GM21526 (cell line): Measurements from ENCODE around the gene APLP1.
"Not testable (repeated sequence)": the region's sequence is repeated elsewhere in the genome, so short reads cannot be mapped to it uniquely, and the experiment has no call there.

ENCODE experiments used
- ATAC-seq: cut with Tn5 transposase; IDR thresholded peaks from one replicate; pipeline ENCODE4 v1.9.1; 2021; ENCODE audit warnings: moderate library complexity; ENCODE audit not compliant: unreplicated experiment, low FRiP score

The APLP1 gene

GRCh38 chr19:35879770-35880317 is 11.5 kb downstream of the APLP1 start:
- ATAC-seq = no peak

DNA sequence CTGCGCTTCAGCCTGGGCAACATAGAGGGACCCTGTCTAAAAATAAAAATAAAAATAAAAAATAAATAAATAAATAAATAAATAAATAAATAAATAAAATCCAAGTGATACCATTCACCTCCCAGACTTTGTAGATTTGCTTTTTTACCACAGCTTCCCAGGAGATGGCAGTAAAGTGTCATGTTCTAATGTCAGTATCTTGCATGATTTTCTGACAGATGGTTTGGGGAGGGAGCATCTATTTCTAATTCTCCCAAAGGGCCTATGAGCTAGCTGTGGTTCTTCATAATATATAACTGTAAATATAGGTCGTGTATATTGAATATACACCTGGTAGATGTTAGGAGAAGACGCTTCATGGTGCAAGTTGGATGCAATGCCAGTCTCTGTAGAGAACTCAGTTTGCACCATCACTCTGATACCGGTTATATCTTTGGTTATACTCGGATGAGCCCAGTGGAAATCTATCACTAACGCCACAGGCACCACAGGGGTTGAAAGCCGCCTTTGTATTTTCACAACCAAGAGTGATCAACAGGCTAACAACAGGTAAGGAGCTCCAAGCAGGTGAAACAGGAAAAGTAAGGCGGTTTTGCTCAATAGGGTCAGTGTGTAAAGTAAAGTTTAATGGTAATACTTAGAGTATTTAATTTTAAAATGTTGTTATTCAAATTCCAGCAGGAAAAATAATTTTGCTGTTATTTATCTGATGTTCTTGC is 13.9 kb downstream of the APLP1 start:
- ATAC-seq = no peak

DNA sequence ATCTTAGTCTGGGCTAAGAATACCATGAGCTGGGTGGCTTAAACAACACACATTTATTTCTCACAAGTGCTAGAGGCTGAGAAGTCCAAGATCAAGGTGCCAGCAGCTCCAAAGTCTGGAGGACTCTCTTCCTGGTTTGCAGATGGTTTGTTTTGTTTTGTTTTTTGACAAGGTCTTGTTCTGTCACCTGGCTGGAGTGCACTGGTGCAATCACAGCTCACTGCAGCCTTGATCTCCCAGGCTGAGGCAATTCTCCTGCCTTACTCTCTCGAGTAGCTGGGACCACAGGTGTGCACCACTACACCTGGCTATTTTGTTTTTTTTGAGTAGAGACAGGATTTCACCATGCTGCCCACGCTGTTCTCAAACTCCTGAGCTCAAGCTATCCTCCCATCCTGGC is 15.5 kb downstream of the APLP1 start:
- ATAC-seq = no peak

- no peak for ATAC-seq
Measured at GRCh38 chr19:35885225-35885738, 16.9 kb downstream of the APLP1 start.

DNA sequence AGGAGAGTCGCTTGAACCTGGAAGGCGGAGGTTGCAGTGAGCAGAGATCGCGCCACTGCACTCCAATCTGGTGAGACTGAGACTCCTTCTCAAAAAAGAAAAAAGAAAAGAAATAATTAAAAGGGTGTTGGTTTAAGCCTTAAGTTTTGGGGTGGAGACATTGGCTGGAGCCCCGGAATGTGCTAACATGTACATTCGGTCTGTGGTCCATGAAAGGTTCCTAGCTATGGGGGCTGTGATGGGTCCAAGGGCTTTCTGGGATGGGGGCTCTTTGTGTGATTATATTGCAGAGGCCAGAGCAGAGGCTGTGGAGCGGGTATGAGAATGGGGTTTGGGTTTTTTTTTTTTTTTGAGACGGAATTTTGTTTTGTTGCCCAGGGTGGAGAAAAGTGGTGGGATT is 17.5 kb downstream of the APLP1 start:
- no peak for ATAC-seq

- no peak for ATAC-seq
Measured at GRCh38 chr19:35887197-35887596, 18.8 kb downstream of the APLP1 start.

GRCh38 chr19:35888398-35888797 is 20.0 kb downstream of the APLP1 start:
- ATAC-seq = no peak

DNA sequence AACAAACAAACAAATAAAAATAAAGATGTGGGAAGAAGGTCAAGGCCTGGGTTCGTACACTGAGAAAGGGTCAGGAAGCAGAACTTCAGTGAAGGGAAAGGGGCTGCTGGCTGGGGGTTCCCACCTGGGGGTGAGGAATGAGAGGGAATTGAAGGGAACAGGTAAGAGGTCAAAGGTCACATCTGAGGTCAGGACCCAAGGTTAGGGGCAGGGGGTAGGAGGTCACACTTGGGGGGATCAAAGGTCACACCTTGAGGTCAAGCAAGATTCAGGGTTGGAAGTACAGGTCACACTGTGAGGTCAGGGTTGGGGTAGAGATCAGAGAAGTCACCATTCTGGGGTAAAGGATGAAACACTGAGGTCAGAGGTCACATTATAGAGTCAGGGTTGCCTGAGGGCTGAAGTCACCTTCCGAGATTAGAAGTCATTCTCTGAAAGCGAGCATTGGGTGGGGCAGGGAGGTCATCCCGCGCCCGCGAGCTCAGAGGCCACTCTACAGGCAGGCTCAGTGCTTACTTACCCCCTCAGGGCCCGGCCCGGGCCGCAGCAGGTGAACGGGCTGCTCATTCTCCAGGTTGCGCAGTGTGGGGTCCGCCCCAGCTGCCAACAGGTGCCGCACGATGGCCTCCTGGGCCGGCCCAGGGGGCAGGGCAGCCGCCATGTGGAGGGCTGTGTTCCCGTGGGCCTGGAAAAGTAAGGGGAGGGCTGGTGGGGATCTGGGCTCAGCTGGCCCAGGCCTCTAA is 21.2 kb downstream of the APLP1 start:
- no peak for ATAC-seq

GRCh38 chr19:35890113-35890650 is 21.8 kb downstream of the APLP1 start:
- no peak for ATAC-seq

DNA sequence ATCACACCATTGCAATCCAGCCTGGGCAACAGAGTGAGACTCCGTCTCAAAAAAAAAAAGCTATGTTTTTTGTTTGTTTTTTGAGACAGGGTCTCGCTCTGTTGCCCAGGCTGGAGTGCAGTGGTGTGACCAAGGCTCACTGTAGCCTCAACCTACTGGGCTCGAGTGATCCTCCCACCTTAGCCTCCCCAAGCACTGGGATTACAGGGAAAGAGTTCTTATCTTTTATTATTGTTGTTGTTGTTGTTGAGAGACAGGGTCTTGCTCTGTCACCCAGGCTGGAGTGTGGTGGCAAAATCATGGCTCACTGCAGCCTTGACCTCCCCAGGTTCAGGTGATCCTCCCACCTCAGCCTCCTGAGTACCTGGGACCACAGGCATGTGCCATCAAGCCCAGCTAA is 23.4 kb downstream of the APLP1 start:
- not testable (repeated sequence) for ATAC-seq

GRCh38 chr19:35894342-35894741 is 26.0 kb downstream of the APLP1 start:
- ATAC-seq = no peak

GRCh38 chr19:35895911-35896642 is 27.7 kb downstream of the APLP1 start:
- no peak for ATAC-seq

DNA sequence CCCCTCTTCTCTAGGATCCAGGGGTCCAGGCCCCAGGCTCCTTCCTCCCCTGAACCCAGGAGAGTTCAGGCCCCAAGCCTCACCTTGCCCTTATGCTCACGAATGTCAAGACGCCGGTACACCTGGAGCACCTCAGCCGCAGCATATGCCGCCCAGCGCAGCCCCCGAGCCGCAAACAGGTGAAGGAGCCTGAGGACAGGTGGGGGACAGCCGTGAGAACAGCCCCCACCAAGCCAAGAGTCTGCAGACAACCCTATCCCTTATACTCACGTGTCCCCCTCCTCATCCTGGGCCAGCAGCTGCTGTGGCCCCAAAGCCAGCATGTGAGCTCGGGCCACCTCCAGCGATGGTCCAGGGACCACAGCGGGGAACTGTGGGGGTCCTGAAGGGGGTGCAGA is 28.3 kb downstream of the APLP1 start:
- ATAC-seq = no peak

DNA sequence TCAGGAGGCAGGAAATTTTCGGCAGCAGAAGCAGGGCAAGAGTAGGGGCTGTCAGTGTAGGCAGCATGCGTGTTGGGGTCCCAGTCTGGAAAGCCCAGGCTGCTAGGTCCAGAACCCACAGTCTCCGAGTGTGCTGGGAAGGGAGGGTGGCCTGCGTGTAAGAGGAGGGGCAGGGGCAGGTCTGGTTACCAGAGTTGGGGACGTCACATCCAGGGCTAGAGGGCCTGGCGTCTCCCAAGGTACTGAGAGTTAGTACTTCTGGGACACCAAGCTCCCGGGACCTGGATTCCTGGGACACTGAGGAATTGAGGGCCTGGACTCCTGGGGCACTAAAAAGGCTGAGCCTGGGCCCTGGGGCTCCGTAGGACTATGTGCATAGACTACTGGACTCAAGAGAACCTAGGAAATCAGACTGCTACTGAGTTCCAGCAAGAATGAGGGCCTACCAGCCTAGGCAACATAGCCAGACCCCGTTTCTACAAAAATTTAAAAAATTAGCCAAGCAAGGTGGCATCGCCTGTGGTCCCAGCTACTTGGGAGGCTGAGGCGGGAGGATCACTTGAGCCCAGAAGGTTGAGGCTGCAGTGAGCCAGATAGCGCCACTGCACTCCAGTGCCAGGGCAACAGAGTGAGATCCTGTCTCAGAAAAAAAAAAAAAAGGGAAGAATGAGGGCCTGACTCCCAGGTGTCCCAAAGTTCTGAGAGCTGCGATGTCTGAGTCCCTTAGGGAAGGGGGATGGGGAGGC is 29.5 kb downstream of the APLP1 start:
- no peak for ATAC-seq

- ATAC-seq = no peak
Measured at GRCh38 chr19:35898499-35898809, 30.1 kb downstream of the APLP1 start.

GRCh38 chr19:35899547-35900214 is 31.3 kb downstream of the APLP1 start:
- ATAC-seq = peak; percentile 35

DNA sequence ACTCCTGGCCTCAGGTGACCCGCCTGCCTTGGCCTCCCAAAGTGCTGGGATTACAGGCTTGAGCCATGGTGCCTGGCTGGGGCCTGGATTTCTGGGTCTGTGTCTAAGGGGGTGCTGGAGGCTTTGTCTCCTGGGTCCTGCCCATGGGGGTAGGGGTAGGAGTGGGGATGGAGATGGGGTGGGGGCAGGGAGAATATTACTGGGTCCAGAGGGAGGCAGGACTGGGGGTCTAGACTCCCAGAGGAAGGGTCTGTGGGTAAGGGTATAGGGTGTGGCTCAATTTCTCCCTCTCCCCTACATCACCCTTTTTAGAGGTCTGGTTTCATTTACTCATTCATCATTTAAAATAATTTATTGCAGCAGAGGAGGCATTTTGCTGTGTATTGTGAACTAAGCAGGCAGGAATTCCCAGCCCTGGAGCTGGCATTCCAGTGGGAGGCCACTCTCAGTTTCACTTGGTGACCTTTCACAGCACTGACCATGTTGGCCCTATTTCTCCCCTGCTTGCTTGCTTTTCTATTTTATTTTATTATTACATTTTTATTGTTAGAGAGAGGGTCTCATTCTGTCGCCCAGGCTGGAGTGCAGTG is 32.8 kb downstream of the APLP1 start:
- no peak for ATAC-seq

DNA sequence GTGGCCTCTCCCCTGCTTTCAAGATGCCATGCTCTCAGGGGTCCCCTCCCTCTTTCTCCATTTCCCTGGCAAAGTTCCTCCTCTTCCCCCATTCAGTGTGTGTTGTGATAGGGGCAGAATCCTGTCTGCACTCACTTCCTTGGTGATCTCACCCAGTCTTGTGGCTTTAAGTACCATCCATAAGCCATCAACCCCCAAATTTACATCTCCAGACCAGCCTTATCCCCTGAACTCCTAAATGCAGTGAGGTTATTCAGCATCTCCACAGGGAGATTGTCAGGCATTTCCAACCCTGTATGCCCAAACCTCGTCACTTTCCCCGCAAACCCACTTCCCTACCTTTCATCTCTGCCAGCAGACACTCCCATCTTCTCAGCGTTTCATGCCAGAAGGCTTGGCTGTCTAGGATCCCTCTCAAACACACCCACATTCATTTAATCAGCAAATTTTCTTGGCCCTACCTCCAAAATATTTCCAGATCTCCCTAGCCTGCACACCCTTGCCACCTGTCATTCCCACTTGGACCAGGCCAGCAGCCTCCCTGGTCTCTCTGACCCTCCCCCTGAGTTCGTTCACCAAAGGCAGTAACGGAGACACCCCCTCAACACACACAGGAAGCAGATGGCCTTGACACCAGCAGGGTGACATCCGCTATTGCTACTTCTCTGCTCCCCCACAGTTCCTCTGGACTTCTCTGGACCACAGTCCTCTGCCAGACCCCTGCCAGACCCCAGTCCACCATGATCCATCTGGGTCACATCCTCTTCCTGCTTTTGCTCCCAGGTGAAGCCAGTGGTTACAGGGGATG is 33.7 kb downstream of the APLP1 start, which contains the start of gene HCST:
Gene HCST (plus strand): TSS at position 676 of the 808 bp plus-strand sequence. CDS start 65 bp downstream, at position 741.
- no peak for ATAC-seq
